Measurements from ENCODE around the gene LELP1. TPM values are rescaled to one million over a fixed set of nuclear protein-coding genes. Genes with fewer than 3 reads are reported as not detected.
"Not testable (repeated sequence)": the region's sequence is repeated elsewhere in the genome, so short reads cannot be mapped to it uniquely, and the experiment has no call there.

The LELP1 gene
- polyA plus RNA-seq = not detected
- long read RNA-seq, donor 1 = 0 reads
- long read RNA-seq, donor 2 = 0 reads
- long read RNA-seq, donor 3 = 0 reads
- long read RNA-seq, donor 4 = 0 reads
- long read RNA-seq, donor 5 = 0 reads
- long read RNA-seq, donor 6 = 0 reads
- long read RNA-seq, donor 7 = 0 reads
- long read RNA-seq, donor 8 = 0 reads
- long read RNA-seq, donor 9 = 0 reads
- long read RNA-seq, donor 10 = 0 reads

DNA sequence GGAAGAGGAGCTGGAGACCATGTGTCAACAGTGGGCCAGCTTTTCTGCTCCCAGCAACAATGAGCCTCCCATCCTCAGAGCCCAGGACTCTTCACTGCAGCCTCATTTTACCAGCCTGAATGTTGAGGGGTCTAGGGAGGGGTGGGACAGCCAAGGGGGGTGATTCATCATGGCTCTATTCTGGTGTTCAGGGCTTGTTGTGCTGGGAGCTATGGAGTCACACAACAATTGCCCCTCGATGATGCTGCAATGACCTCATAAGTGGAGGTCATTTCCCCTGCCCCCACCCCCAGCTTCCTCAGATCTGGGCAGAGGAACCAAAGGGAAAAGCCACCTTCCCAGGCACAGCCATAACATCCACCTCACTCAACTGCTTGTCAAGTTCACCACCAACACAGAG lies at the start of gene LELP1:
LELP1 (plus strand) TSS at position 301 of the 400 bp plus-strand sequence. CDS start 1,278 bp downstream, outside the sequence.
- no peak for DNase-seq
- no peak within 1 kb of the TSS for H3K4me3 ChIP-seq (ENCODE audit: low read depth in 1 of 3, low read length in 3 of 3)
- H3K36me3 ChIP-seq (ENCODE audit: control insufficient read depth in 3 of 3, insufficient read depth in 2 of 3, low read depth in 1 of 3, low read length in 3 of 3) = no peaks in the 10 kb centered on the region
- FAIRE-seq = no peak
- no peak within 1 kb of the TSS for H3K27ac ChIP-seq (ENCODE audit: low read depth in 1 of 3, low read length in 2 of 3)
- peaks cover 0 to 3% (median 2%) of the 10 kb centered on the region in 3 donors for H3K27me3 ChIP-seq (ENCODE audit: control insufficient read depth in 3 of 3, insufficient read depth in 3 of 3, low read length in 3 of 3)
- H3K9me3 ChIP-seq (ENCODE audit: control insufficient read depth in 2 of 2, insufficient read depth in 1 of 2, low read depth in 1 of 2, low read length in 1 of 2) = no peaks in the 10 kb centered on the region
- 18 to 74% (median 64%) methylated on average over 1 of the region's 1 CpG for WGBS, 3 donors
- no peaks in the 10 kb centered on the region for H3K4me1 ChIP-seq (ENCODE audit: control insufficient read depth in 3 of 3, insufficient read depth in 2 of 3, low read depth in 1 of 3, low read length in 2 of 3)

DNA sequence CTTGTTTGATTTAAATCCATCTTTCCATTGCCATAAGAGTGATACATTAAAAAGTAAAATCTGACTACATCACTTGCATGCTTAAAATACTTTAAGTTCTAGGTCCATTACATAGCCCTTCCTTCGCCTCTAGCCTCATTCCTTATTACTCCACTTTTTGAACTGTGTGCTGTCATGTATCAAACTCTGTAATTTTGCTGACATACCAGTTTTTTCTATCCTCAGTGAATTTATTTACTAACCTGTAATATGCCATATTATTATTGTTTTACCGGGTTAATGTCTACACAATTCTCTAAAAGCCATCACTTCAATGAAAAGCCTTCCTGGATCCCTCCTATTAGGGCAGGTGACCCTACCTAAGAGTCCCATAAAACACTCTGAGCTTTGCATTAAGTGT lies 47.7 kb upstream of the LELP1 start:
- H3K36me3 ChIP-seq (ENCODE audit: control insufficient read depth in 3 of 3, insufficient read depth in 2 of 3, low read depth in 1 of 3, low read length in 3 of 3) = no peaks in the 10 kb centered on the region
- peaks cover 0 to 11% of the 10 kb centered on the region in 2 donors for H3K9me3 ChIP-seq (ENCODE audit: control insufficient read depth in 2 of 2, insufficient read depth in 1 of 2, low read depth in 1 of 2, low read length in 1 of 2)
- no peaks in the 10 kb centered on the region for H3K27me3 ChIP-seq (ENCODE audit: control insufficient read depth in 3 of 3, insufficient read depth in 3 of 3, low read length in 3 of 3)
- H3K4me1 ChIP-seq (ENCODE audit: control insufficient read depth in 3 of 3, insufficient read depth in 2 of 3, low read depth in 1 of 3, low read length in 2 of 3) = no peaks in the 10 kb centered on the region
- no peak overlapping the region for H3K4me3 ChIP-seq (ENCODE audit: low read depth in 1 of 3, low read length in 3 of 3)
- no peak for FAIRE-seq
- WGBS, 3 donors = 81 to 93% (median 85%) methylated on average over 2 of the region's 2 CpGs
- no peak for DNase-seq
- no peak overlapping the region for H3K27ac ChIP-seq (ENCODE audit: low read depth in 1 of 3, low read length in 2 of 3)

DNA sequence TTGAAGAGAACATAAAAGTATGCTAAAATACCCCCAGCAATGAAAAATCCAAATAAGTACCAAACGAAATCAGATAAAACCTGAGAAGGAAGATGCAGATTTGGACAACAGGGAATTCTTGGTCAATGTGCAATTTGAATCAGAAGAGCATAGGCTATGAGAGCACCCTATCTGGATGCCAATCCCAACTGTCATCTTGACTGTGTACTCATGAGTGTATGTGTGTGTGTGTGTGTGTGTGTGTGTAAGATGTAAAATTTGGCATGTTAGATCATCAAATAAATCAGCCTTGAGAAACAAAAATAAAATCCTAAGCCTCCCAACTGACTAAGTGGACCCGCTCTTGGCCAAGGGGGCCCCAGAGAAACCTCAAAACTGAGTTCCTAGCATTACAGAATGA lies 34.5 kb upstream of the LELP1 start:
- Histone ChIP-seq H3K9me3 (ENCODE audit: control insufficient read depth in 2 of 2, insufficient read depth in 1 of 2, low read depth in 1 of 2, low read length in 1 of 2) (no peaks in the 10 kb centered on the region), H3K4me1 (ENCODE audit: control insufficient read depth in 3 of 3, insufficient read depth in 2 of 3, low read depth in 1 of 3, low read length in 2 of 3) (no peaks in the 10 kb centered on the region), H3K36me3 (ENCODE audit: control insufficient read depth in 3 of 3, insufficient read depth in 2 of 3, low read depth in 1 of 3, low read length in 3 of 3) (no peaks in the 10 kb centered on the region), H3K27ac (ENCODE audit: low read depth in 1 of 3, low read length in 2 of 3) (no peak overlapping the region), H3K27me3 (ENCODE audit: control insufficient read depth in 3 of 3, insufficient read depth in 3 of 3, low read length in 3 of 3) (no peaks in the 10 kb centered on the region), H3K4me3 (ENCODE audit: low read depth in 1 of 3, low read length in 3 of 3) (no peak overlapping the region)
- FAIRE-seq (no peak), DNase-seq (no peak)
- WGBS, 3 donors = 63 to 73% (median 63%) methylated on average over 2 of the region's 2 CpGs

DNA sequence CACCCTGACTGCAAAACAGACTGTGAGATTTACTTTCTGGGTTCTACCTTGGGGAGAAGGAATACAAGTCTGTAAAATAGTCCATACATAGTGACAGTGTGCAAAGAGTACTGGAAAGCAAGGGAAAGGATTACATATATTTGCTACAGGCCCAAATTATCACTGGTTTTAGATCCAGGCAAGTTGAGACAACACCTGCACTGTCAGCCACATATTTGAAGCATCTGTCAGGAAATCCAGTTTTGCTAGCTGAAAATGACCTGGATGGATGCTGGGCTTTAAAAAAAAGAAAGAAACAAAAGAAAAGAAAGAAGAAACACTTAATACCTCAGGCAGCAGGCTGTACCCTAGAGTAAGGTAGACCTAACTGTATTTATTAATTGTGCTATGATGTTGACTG lies 28.6 kb upstream of the LELP1 start:
- H3K36me3 ChIP-seq (ENCODE audit: control insufficient read depth in 3 of 3, insufficient read depth in 2 of 3, low read depth in 1 of 3, low read length in 3 of 3) = no peaks in the 10 kb centered on the region
- H3K4me3 ChIP-seq (ENCODE audit: low read depth in 1 of 3, low read length in 3 of 3) = no peak overlapping the region
- no peak overlapping the region for H3K27ac ChIP-seq (ENCODE audit: low read depth in 1 of 3, low read length in 2 of 3)
- H3K4me1 ChIP-seq (ENCODE audit: control insufficient read depth in 3 of 3, insufficient read depth in 2 of 3, low read depth in 1 of 3, low read length in 2 of 3) = no peaks in the 10 kb centered on the region
- FAIRE-seq (no peak), DNase-seq (no peak)
- H3K9me3 ChIP-seq (ENCODE audit: control insufficient read depth in 2 of 2, insufficient read depth in 1 of 2, low read depth in 1 of 2, low read length in 1 of 2) = no peaks in the 10 kb centered on the region
- no peaks in the 10 kb centered on the region for H3K27me3 ChIP-seq (ENCODE audit: control insufficient read depth in 3 of 3, insufficient read depth in 3 of 3, low read length in 3 of 3)

DNA sequence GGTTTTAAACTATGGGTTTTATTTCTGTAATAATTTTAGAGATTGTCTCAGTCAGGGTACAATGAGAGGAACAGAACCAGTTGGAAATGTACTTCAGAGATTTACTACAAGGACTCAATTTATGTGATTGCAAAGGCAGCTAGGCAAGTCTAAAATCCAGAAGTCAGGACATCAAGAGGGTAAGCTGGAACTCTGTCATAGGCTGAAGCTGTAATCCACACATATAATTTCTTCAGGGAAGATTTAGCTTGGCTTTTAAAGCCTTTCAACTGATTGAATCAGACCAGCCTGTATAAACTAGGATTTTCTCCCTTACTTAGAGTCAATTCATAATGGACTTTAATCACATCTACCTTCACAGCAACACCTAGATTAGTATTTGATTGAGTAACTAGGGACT lies 24.3 kb upstream of the LELP1 start:
- Histone ChIP-seq H3K4me1 (ENCODE audit: control insufficient read depth in 3 of 3, insufficient read depth in 2 of 3, low read depth in 1 of 3, low read length in 2 of 3) (no peaks in the 10 kb centered on the region), H3K4me3 (ENCODE audit: low read depth in 1 of 3, low read length in 3 of 3) (no peak overlapping the region), H3K36me3 (ENCODE audit: control insufficient read depth in 3 of 3, insufficient read depth in 2 of 3, low read depth in 1 of 3, low read length in 3 of 3) (no peaks in the 10 kb centered on the region), H3K27me3 (ENCODE audit: control insufficient read depth in 3 of 3, insufficient read depth in 3 of 3, low read length in 3 of 3) (no peaks in the 10 kb centered on the region), H3K9me3 (ENCODE audit: control insufficient read depth in 2 of 2, insufficient read depth in 1 of 2, low read depth in 1 of 2, low read length in 1 of 2) (no peaks in the 10 kb centered on the region), H3K27ac (ENCODE audit: low read depth in 1 of 3, low read length in 2 of 3) (no peak overlapping the region)
- FAIRE-seq (no peak), DNase-seq (no peak)

DNA sequence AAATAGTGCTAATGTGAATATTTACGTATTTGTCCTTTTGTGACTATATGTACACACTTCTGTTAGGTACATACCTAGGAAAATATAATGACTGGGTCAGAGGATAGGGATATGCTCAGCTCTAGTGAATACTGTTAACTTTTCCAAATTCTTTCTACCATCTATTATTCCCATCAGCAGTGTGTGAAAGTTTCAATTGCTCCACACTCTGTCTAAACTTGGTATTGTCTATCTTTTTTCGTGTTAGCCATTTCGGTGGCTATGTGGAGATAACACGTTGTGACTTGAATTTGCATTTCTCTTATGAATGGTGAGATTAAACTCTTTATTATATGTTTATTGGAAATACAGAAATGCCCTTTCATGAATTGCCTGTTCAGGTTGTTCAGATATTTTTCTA lies 22.7 kb upstream of the LELP1 start:
- Histone ChIP-seq H3K27ac (ENCODE audit: low read depth in 1 of 3, low read length in 2 of 3) (no peak overlapping the region), H3K4me1 (ENCODE audit: control insufficient read depth in 3 of 3, insufficient read depth in 2 of 3, low read depth in 1 of 3, low read length in 2 of 3) (no peaks in the 10 kb centered on the region), H3K4me3 (ENCODE audit: low read depth in 1 of 3, low read length in 3 of 3) (no peak overlapping the region), H3K9me3 (ENCODE audit: control insufficient read depth in 2 of 2, insufficient read depth in 1 of 2, low read depth in 1 of 2, low read length in 1 of 2) (no peaks in the 10 kb centered on the region), H3K36me3 (ENCODE audit: control insufficient read depth in 3 of 3, insufficient read depth in 2 of 3, low read depth in 1 of 3, low read length in 3 of 3) (no peaks in the 10 kb centered on the region), H3K27me3 (ENCODE audit: control insufficient read depth in 3 of 3, insufficient read depth in 3 of 3, low read length in 3 of 3) (no peaks in the 10 kb centered on the region)
- 71 to 81% (median 79%) methylated on average over 4 of the region's 4 CpGs for WGBS, 3 donors
- DNase-seq (no peak), FAIRE-seq (no peak)

DNA sequence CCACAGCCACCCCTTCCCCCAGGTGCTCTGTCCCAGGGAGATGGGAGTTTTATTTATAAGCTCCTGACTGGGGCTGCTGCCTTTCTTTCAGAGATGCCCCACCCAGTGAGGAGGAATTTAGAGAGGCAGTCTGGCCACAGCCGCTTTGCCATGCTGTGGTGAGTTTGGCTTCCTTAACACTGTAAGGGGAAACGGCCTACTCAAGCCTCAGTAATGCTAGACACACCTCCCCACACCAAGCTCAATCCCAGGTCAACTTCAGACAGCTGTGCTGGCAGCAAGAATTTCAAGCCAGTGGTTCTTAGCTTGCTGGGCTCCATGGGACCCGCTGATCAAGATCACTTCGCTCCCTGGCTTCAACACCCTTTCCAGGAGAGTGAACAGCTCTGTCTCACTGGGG lies 14.9 kb upstream of the LELP1 start:
- H3K27ac ChIP-seq (ENCODE audit: low read depth in 1 of 3, low read length in 2 of 3); H3K36me3 ChIP-seq (ENCODE audit: control insufficient read depth in 3 of 3, insufficient read depth in 2 of 3, low read depth in 1 of 3, low read length in 3 of 3); FAIRE-seq; H3K4me1 ChIP-seq (ENCODE audit: control insufficient read depth in 3 of 3, insufficient read depth in 2 of 3, low read depth in 1 of 3, low read length in 2 of 3); H3K4me3 ChIP-seq (ENCODE audit: low read depth in 1 of 3, low read length in 3 of 3); H3K27me3 ChIP-seq (ENCODE audit: control insufficient read depth in 3 of 3, insufficient read depth in 3 of 3, low read length in 3 of 3); H3K9me3 ChIP-seq (ENCODE audit: control insufficient read depth in 2 of 2, insufficient read depth in 1 of 2, low read depth in 1 of 2, low read length in 1 of 2); DNase-seq: not testable (repeated sequence)
- 79 to 87% (median 79%) methylated on average over 4 of the region's 4 CpGs for WGBS, 3 donors

DNA sequence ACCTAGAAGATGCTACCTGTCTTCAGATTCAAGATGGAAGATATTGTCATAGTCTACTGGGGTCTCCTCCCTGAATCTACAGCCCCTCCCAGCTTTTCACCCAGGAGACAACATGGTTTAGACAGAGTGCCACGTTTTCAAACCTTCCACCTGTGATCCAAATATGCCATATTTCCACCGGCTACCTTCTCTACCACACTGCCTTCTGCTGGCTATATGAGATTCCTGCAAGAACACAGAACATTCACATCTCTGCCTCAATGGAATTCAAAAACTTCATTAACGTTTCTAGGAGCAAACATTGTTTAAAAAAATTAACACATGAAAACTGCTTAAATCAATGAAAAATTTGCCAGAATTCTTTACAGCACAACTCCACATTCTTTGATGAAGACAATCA lies 12.9 kb upstream of the LELP1 start:
- no peaks in the 10 kb centered on the region for H3K36me3 ChIP-seq (ENCODE audit: control insufficient read depth in 3 of 3, insufficient read depth in 2 of 3, low read depth in 1 of 3, low read length in 3 of 3)
- no peak overlapping the region for H3K27ac ChIP-seq (ENCODE audit: low read depth in 1 of 3, low read length in 2 of 3)
- H3K4me3 ChIP-seq (ENCODE audit: low read depth in 1 of 3, low read length in 3 of 3) = no peak overlapping the region
- H3K27me3 ChIP-seq (ENCODE audit: control insufficient read depth in 3 of 3, insufficient read depth in 3 of 3, low read length in 3 of 3) = peaks cover 0 to 3% (median 0%) of the 10 kb centered on the region in 3 donors
- no peak for DNase-seq
- WGBS, 3 donors = 0 to 12% (median 6%) methylated on average over 3 of the region's 3 CpGs
- no peaks in the 10 kb centered on the region for H3K9me3 ChIP-seq (ENCODE audit: control insufficient read depth in 2 of 2, insufficient read depth in 1 of 2, low read depth in 1 of 2, low read length in 1 of 2)
- no peaks in the 10 kb centered on the region for H3K4me1 ChIP-seq (ENCODE audit: control insufficient read depth in 3 of 3, insufficient read depth in 2 of 3, low read depth in 1 of 3, low read length in 2 of 3)
- no peak for FAIRE-seq

DNA sequence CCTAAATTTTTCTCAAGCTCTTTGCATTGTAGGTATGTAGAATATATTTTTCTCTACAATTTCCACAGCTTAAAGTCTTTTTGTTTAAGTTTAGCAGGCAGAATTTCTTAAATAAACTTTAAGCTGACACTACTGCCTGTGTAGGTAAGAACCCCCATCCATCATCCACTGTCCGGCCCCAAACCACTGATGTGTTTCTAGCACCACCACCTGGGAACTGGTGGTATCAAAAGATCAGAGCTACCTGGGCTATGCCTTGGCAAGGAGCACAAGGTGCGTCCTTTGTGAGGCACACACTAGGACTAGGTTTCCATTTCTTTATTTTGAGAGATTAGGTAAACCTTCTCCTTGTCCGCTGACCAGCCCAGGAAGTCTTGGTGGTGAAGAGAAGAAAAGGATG lies 10.5 kb upstream of the LELP1 start:
- Histone ChIP-seq H3K36me3 (ENCODE audit: control insufficient read depth in 3 of 3, insufficient read depth in 2 of 3, low read depth in 1 of 3, low read length in 3 of 3) (no peaks in the 10 kb centered on the region), H3K27ac (ENCODE audit: low read depth in 1 of 3, low read length in 2 of 3) (no peak overlapping the region), H3K4me1 (ENCODE audit: control insufficient read depth in 3 of 3, insufficient read depth in 2 of 3, low read depth in 1 of 3, low read length in 2 of 3) (no peaks in the 10 kb centered on the region), H3K9me3 (ENCODE audit: control insufficient read depth in 2 of 2, insufficient read depth in 1 of 2, low read depth in 1 of 2, low read length in 1 of 2) (no peaks in the 10 kb centered on the region), H3K4me3 (ENCODE audit: low read depth in 1 of 3, low read length in 3 of 3) (no peak overlapping the region), H3K27me3 (ENCODE audit: control insufficient read depth in 3 of 3, insufficient read depth in 3 of 3, low read length in 3 of 3) (peaks cover 0 to 3% (median 0%) of the 10 kb centered on the region in 3 donors)
- DNase-seq (peak; percentile 2 to 16), FAIRE-seq (no peak)
- WGBS, 3 donors = 21 to 22% (median 22%) methylated on average over 3 of the region's 3 CpGs
